GM23338 (cell line): Measurements from ENCODE around the gene KLHL36. TPM values are rescaled to one million over a fixed set of nuclear protein-coding genes. Genes with fewer than 3 reads are reported as not detected.

Source experiments
- ATAC-seq: fragments of 200-7000 bp; cut with Tn5 transposase; 3 replicates; pipeline ENCODE4 v1.9.1; 2020
- DNase-seq: peaks from one replicate; pipeline ENCODE4 v3.0.0-alpha.2; 2015; ENCODE audit warnings: low spot score
- H2AFZ ChIP-seq: fragments of 200-600 bp; sonication (generic); 2 replicates; pipeline ENCODE4 v1.8.0; 2016; ENCODE audit warnings: antibody characterized with exemption, mild to moderate bottlenecking, moderate library complexity
- H3F3A ChIP-seq: fragments of 200-600 bp; sonication (generic); replicated peaks from 2 replicates; pipeline ENCODE4 v1.8.0; 2017; ENCODE audit warnings: antibody characterized with exemption, mixed run types, low read depth
- H3K27ac ChIP-seq: fragments of 200-600 bp; sonication (generic); 2 replicates; pipeline ENCODE4 v1.6.1; 2016; ENCODE audit warnings: low read depth
- H3K27me3 ChIP-seq: fragments of 200-600 bp; sonication (generic); 2 replicates; pipeline ENCODE4 v1.8.0; 2016; ENCODE audit warnings: mild to moderate bottlenecking, mixed run types, moderate library complexity; ENCODE audit not compliant: insufficient read depth
- H3K36me3 ChIP-seq: fragments of 200-600 bp; sonication (generic); 2 replicates; pipeline ENCODE4 v1.8.0; 2016; ENCODE audit warnings: mild to moderate bottlenecking; ENCODE audit not compliant: insufficient read depth
- H3K4me1 ChIP-seq: fragments of 200-600 bp; sonication (generic); 2 replicates; pipeline ENCODE4 v1.8.0; 2016; ENCODE audit warnings: mild to moderate bottlenecking, moderate library complexity; ENCODE audit not compliant: insufficient read depth
- H3K4me2 ChIP-seq: fragments of 200-600 bp; sonication (generic); 2 replicates; pipeline ENCODE4 v1.7.1; 2017; ENCODE audit warnings: mixed run types
- H3K4me3 ChIP-seq: fragments of 200-600 bp; sonication (generic); 2 replicates; pipeline ENCODE4 v1.6.1; 2016; ENCODE audit warnings: mixed run types
- H3K79me2 ChIP-seq: fragments of 200-600 bp; sonication (generic); replicated peaks from 2 replicates; pipeline ENCODE4 v1.8.0; 2017; ENCODE audit warnings: mild to moderate bottlenecking; ENCODE audit not compliant: insufficient read depth
- H3K9me2 ChIP-seq: fragments of 200-600 bp; sonication (generic); 2 replicates; pipeline ENCODE4 v1.8.0; 2017; ENCODE audit not compliant: insufficient read depth
- H4K20me1 ChIP-seq: fragments of 200-600 bp; sonication (generic); replicated peaks from 2 replicates; pipeline ENCODE4 v1.8.0; 2017; ENCODE audit warnings: mild to moderate bottlenecking; ENCODE audit not compliant: insufficient read depth
- H3K27ac Mint-ChIP-seq: 2 replicates; pipeline ENCODE4 v1.8.0; 2020; ENCODE audit warnings: inconsistent platforms, mild to moderate bottlenecking, moderate library complexity, mixed read lengths
- H3K27me3 Mint-ChIP-seq: 3 replicates; pipeline ENCODE4 v1.8.0; 2022; ENCODE audit warnings: low read depth, mild to moderate bottlenecking, moderate library complexity, mixed read lengths, inconsistent platforms; ENCODE audit not compliant: insufficient read depth, poor library complexity
- H3K36me3 Mint-ChIP-seq: 3 replicates; pipeline ENCODE4 v1.8.0; 2021; ENCODE audit warnings: low read depth, mild to moderate bottlenecking, inconsistent platforms, moderate library complexity, mixed read lengths
- H3K4me1 Mint-ChIP-seq: 3 replicates; pipeline ENCODE4 v1.8.0; 2020; ENCODE audit warnings: mild to moderate bottlenecking, inconsistent platforms, mixed read lengths
- H3K4me3 Mint-ChIP-seq: 3 replicates; pipeline ENCODE4 v1.8.0; 2021; ENCODE audit warnings: moderate library complexity, mild to moderate bottlenecking, inconsistent platforms, mixed read lengths
- H3K9me3 Mint-ChIP-seq: 3 replicates; pipeline ENCODE4 v1.8.0; 2020; ENCODE audit warnings: moderate library complexity, mild to moderate bottlenecking, inconsistent platforms, mixed read lengths
- CTCF ChIP-seq, 2 experiments: fragments of 200-600 bp in 1 of 2; sonication (generic) in 1 of 2; conservative IDR thresholded peaks; 2 replicates each; pipeline versions ENCODE4 v1.5.1 to v1.6.1; 2016 to 2017; ENCODE audit warnings: antibody characterized with exemption in 2 of 2, low read depth in 2 of 2, mild to moderate bottlenecking in 2 of 2, moderate library complexity in 1 of 2
- ETS1 ChIP-seq: IDR thresholded peaks from 2 replicates; pipeline ENCODE4 v1.6.1; 2016; ENCODE audit warnings: antibody characterized with exemption
- EZH2phosphoT487 ChIP-seq: fragments of 200-600 bp; sonication (generic); IDR thresholded peaks from one replicate; pipeline ENCODE4 v1.8.1; 2018; ENCODE audit warnings: antibody characterized with exemption; ENCODE audit not compliant: unreplicated experiment
- POLR2AphosphoS5 ChIP-seq: IDR thresholded peaks from 2 replicates; pipeline ENCODE4 v1.6.1; 2016; ENCODE audit warnings: antibody characterized with exemption, low read depth
- STAT1 ChIP-seq: IDR thresholded peaks from one replicate; pipeline ENCODE4 v1.6.1; 2016; ENCODE audit warnings: antibody characterized with exemption; ENCODE audit not compliant: unreplicated experiment
- ZNF114 ChIP-seq: fragments of 250-450 bp; sonication (Bioruptor Pico); IDR thresholded peaks from 2 replicates; pipeline ENCODE4 v1.5.0; 2020; ENCODE audit warnings: mild to moderate bottlenecking, moderate library complexity
- ZNF331 ChIP-seq: fragments of 250-450 bp; sonication (Bioruptor Pico); IDR thresholded peaks from 2 replicates; pipeline ENCODE4 v1.5.0; 2020; ENCODE audit warnings: low read depth, mild to moderate bottlenecking, moderate library complexity
- ZNF462 ChIP-seq: fragments of 250-450 bp; sonication (Bioruptor Pico); IDR thresholded peaks from 2 replicates; pipeline ENCODE4 v1.5.0; 2020; ENCODE audit warnings: mild to moderate bottlenecking, moderate library complexity
- polyA plus RNA-seq: library from polyadenylated mRNA; unstranded; fragments of >200 nt; fragmentation: Nextera tagmentation; extraction: Ambion mirVana; gene quantifications from 2 replicates; pipeline ENCODE4 v1.2.1, GENCODE V29; 2016
- total RNA-seq: library from RNA; depleted of rRNA; stranded (reverse); fragments of >200 nt; shearing (Covaris generic); gene quantifications from 2 replicates; pipeline ENCODE4 v1.2.3, GENCODE V29; 2014

KLHL36 gene
- total and polyA plus RNA-seq, 2 experiments from 2014 or later: 13.4 to 70.4 TPM

- H3K27ac ChIP-seq: 0 out of 2 replicates have a peak overlapping the region, but pooled peaks have one; percentile 32
- H3K79me2 ChIP-seq: no peaks in the 10 kb centered on the region
- no peaks in the 10 kb centered on the region for H3K4me1 ChIP-seq
- ATAC-seq: no peak
- H3K4me3 ChIP-seq: no peak overlapping the region
- Mint-ChIP-seq H3K36me3 (no peaks in the 10 kb centered on the region; the same call in 2 of the 3 replicates), H3K27me3 (no peaks in the 10 kb centered on the region), H3K4me1 (peaks cover 9% of the 10 kb centered on the region), H3K4me3 (no peak overlapping the region), H3K27ac (no peak overlapping the region; the same call in 1 of the 2 replicates), H3K9me3 (no peaks in the 10 kb centered on the region)
- H3K27me3 ChIP-seq: no peaks in the 10 kb centered on the region
- no peaks in the 10 kb centered on the region for H4K20me1 ChIP-seq
- H2AFZ ChIP-seq: peak overlapping the region; percentile 20
- H3F3A ChIP-seq: no peaks in the 10 kb centered on the region
- TF ChIP-seq ZNF462 (CRISPR knock-in tag) (no peak), POLR2AphosphoS5 (no peak), ETS1 (no peak), EZH2phosphoT487 (no peak), STAT1 (no peak), ZNF114 (no peak), ZNF331 (no peak), CTCF (conservative IDR thresholded peaks at IDR 0.05; ENCODE audit: low read depth in 2 of 2) (no peak)
- no peaks in the 10 kb centered on the region for H3K9me2 ChIP-seq
- no peaks in the 10 kb centered on the region for H3K36me3 ChIP-seq
- no peak overlapping the region for H3K4me2 ChIP-seq
- DNase-seq: no peak
These were observed 6.5 kb upstream of the KLHL36 start for GRCh38 chr16:84641643-84642358.
